ENCODE results near the gene VPS37C. TPM values are rescaled to one million over a fixed set of nuclear protein-coding genes. Genes with fewer than 3 reads are reported as not detected.
A peak's percentile ranks its signal among the peaks of the same experiment; 100 is the strongest.

VPS37C gene
- total and polyA plus RNA-seq, 9 of the 15 experiments (the other 6 are each of a cell fraction or from before 2014, with no cell fraction given) = 0.62 to 29.8 (median 11.5) TPM

GRCh38 chr11:61116426-61117167 is 44.6 kb downstream of the VPS37C start (continued):
- TF ChIP-seq ZNF280A (IDR thresholded peaks at IDR 0.05; ENCODE audit: low read depth, partially characterized antibody) = no peak
- no peak for TF ChIP-seq HSF4 (CRISPR knock-in tag; IDR thresholded peaks at IDR 0.05; ENCODE audit: borderline replicate concordance)
- 0 out of 4 replicates have a peak, but pooled peaks of 1 of the 2 experiments have one; percentile 57 for TF ChIP-seq TRIM24 (IDR thresholded peaks at IDR 0.05)
- peak; percentile 37 for TF ChIP-seq NFE2 (IDR thresholded peaks at IDR 0.05; ENCODE audit: low read depth)
- peak; percentile 59; the same call in 1 of the 2 replicates for TF ChIP-seq ZBTB26 (CRISPR knock-in tag; IDR thresholded peaks at IDR 0.05)
- TF ChIP-seq ARID3B (CRISPR knock-in tag; IDR thresholded peaks at IDR 0.05; ENCODE audit: borderline replicate concordance) = no peak
- TF ChIP-seq LEF1 (IDR thresholded peaks at IDR 0.05) = 0 out of 2 replicates have a peak, but pooled peaks have one; percentile 20
- TF ChIP-seq ZNF518B (CRISPR knock-in tag; IDR thresholded peaks at IDR 0.05) = no peak
- TF ChIP-seq ERF (CRISPR knock-in tag; IDR thresholded peaks at IDR 0.05) = no peak
- no peak for TF ChIP-seq ZNF197 (CRISPR knock-in tag; IDR thresholded peaks at IDR 0.05; ENCODE audit: low read depth)
- TF ChIP-seq ADNP (tag; IDR thresholded peaks at IDR 0.05) = no peak
- no peak for TF ChIP-seq ZBTB8A (IDR thresholded peaks at IDR 0.05; ENCODE audit: partially characterized antibody)
- no peak for TF ChIP-seq FUS (optimal IDR thresholded peaks at IDR 0.05; ENCODE audit: low read depth, low read length)
- TF ChIP-seq RFX7 (CRISPR knock-in tag; IDR thresholded peaks at IDR 0.05) = no peak
- TF ChIP-seq EGR1 (conservative IDR thresholded peaks at IDR 0.05) = peak; percentile 61
- TF ChIP-seq ZNF316 (IDR thresholded peaks at IDR 0.05) = peak; percentile 51; the same call in 1 of the 2 replicates
- no peak for TF ChIP-seq MAFF (IDR thresholded peaks at IDR 0.05; ENCODE audit: low read length)
- TF ChIP-seq RBBP5 (IDR thresholded peaks at IDR 0.05; ENCODE audit: borderline replicate concordance, insufficient read depth, low read length, poor library complexity, severe bottlenecking) = no peak
- no peak for TF ChIP-seq ETS2 (tag; IDR thresholded peaks at IDR 0.05; ENCODE audit: borderline replicate concordance, poor library complexity, severe bottlenecking)
- no peak for TF ChIP-seq ZNF239 (CRISPR knock-in tag; IDR thresholded peaks at IDR 0.05)
- TF ChIP-seq PTTG1 (tag; IDR thresholded peaks at IDR 0.05; ENCODE audit: low read depth) = no peak
